Measurements from ENCODE around the gene PSRC1. TPM values are rescaled to one million over a fixed set of nuclear protein-coding genes. Genes with fewer than 3 reads are reported as not detected.

Gene PSRC1
- total RNA-seq, 1 experiment from 2014 or later = 60.4 TPM

- DNase-seq (ENCODE audit: low read depth) = no peak
Observed at GRCh38 chr1:109258481-109259466, 24.2 kb downstream of the PSRC1 start.

- DNase-seq (ENCODE audit: low read depth) = no peak
Observed at GRCh38 chr1:109257682-109258421, 25.1 kb downstream of the PSRC1 start.

- no peak for DNase-seq (ENCODE audit: low read depth)
Observed at GRCh38 chr1:109256971-109257681, 25.8 kb downstream of the PSRC1 start.

GRCh38 chr1:109256085-109256484 lies 26.9 kb downstream of the PSRC1 start:
- no peak for DNase-seq (ENCODE audit: low read depth)

GRCh38 chr1:109255678-109256077 lies 27.3 kb downstream of the PSRC1 start:
- no peak for DNase-seq (ENCODE audit: low read depth)

GRCh38 chr1:109255097-109255651 lies 27.8 kb downstream of the PSRC1 start:
- no peak for DNase-seq (ENCODE audit: low read depth)

GRCh38 chr1:109254621-109255096 lies 28.3 kb downstream of the PSRC1 start:
- DNase-seq (ENCODE audit: low read depth) = no peak

GRCh38 chr1:109253803-109254620 lies 28.9 kb downstream of the PSRC1 start:
- DNase-seq (ENCODE audit: low read depth) = no peak

- no peak for DNase-seq (ENCODE audit: low read depth)
Observed at GRCh38 chr1:109252893-109253802, 29.8 kb downstream of the PSRC1 start.

- no peak for DNase-seq (ENCODE audit: low read depth)
Observed at GRCh38 chr1:109252167-109252892, 30.6 kb downstream of the PSRC1 start.

GRCh38 chr1:109251277-109252166 lies 31.4 kb downstream of the PSRC1 start:
- DNase-seq (ENCODE audit: low read depth) = no peak

GRCh38 chr1:109250454-109251276 lies 32.3 kb downstream of the PSRC1 start:
- no peak for DNase-seq (ENCODE audit: low read depth)

GRCh38 chr1:109249654-109250401 lies 33.1 kb downstream of the PSRC1 start:
- no peak for DNase-seq (ENCODE audit: low read depth)

- peak; percentile 32 for DNase-seq (ENCODE audit: low read depth)
Observed at GRCh38 chr1:109248797-109249629, 33.9 kb downstream of the PSRC1 start, which contains the start of gene CELSR2. Gene CELSR2, plus strand, starts transcription at chr1:109249539. Its CDS starts 541 bp downstream, at chr1:109250080.

- DNase-seq (ENCODE audit: low read depth) = no peak
Observed at GRCh38 chr1:109248444-109248796, 34.5 kb downstream of the PSRC1 start.

Data from LHCN-M2 (cell line).